Gastroesophageal sphincter (tissue), 3 donors: Measurements from ENCODE around the gene EEF2K.

Experiments used
- POLR2A ChIP-seq, 2 donors: fragments of 450-650 bp; IDR thresholded peaks; one replicate each; pipeline ENCODE4 v1.6.1; 2017; ENCODE audit warnings: antibody characterized with exemption in 2 of 2, mild to moderate bottlenecking in 2 of 2, moderate library complexity in 1 of 2
- TF ChIP-seq, protein P1 (sequence below), 4 experiments: fragments of 200-600 bp in 2 of 4; fragments of 450-650 bp in 2 of 4; sonication (generic) in 1 of 4; IDR thresholded peaks; one replicate each; pipeline ENCODE4 v1.5.1; 2017 to 2019; ENCODE audit warnings: antibody characterized with exemption in 4 of 4, mild to moderate bottlenecking in 2 of 4, moderate library complexity in 2 of 4

- TF ChIP-seq, protein P1, sequence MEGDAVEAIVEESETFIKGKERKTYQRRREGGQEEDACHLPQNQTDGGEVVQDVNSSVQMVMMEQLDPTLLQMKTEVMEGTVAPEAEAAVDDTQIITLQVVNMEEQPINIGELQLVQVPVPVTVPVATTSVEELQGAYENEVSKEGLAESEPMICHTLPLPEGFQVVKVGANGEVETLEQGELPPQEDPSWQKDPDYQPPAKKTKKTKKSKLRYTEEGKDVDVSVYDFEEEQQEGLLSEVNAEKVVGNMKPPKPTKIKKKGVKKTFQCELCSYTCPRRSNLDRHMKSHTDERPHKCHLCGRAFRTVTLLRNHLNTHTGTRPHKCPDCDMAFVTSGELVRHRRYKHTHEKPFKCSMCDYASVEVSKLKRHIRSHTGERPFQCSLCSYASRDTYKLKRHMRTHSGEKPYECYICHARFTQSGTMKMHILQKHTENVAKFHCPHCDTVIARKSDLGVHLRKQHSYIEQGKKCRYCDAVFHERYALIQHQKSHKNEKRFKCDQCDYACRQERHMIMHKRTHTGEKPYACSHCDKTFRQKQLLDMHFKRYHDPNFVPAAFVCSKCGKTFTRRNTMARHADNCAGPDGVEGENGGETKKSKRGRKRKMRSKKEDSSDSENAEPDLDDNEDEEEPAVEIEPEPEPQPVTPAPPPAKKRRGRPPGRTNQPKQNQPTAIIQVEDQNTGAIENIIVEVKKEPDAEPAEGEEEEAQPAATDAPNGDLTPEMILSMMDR (IDR thresholded peaks at IDR 0.05): no peak
- TF ChIP-seq POLR2A (IDR thresholded peaks at IDR 0.05): no peak
Measured at GRCh38 chr16:22233037-22233372, 26.9 kb downstream of the EEF2K start.
